Measurements from ENCODE around the gene TAF5.
"Not testable (repeated sequence)": the region's sequence is repeated elsewhere in the genome, so short reads cannot be mapped to it uniquely, and the experiment has no call there.

The TAF5 gene

DNA sequence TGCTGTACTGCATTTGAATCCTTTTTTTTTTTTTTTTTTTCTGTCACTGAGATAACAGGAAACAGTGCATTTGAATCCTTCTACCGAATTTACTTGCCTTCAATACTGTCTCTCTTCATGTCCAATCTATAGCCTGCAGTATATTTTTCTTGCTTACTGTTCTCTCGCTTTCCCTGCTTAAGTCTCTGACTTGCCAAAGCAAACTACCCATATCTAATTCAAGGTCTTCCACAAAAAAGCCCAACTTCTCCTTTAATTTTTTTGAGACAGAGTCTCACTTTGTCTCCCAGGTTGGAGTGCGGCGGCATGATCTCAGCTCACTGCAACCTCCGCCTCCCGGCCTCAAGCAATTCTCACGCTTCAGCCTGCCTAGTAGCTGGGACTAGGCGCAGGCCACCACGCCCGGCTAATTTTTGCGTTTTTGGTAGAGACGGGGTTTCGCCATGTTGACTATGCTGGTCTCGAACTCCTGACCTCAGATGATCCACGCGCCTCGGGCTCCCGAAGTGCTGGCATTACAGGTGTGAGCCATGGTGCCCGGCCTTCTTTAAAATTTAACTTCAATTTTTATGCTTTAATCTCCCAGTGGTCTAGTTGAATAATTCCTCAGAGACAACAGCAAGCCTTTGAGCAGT lies 29.5 kb downstream of the TAF5 start:
- DNase-seq (ENCODE audit: low read depth in 2 of 3, low spot score in 1 of 3) = no peak

GRCh38 chr10:103413564-103413963 lies 45.8 kb downstream of the TAF5 start:
- no peak for DNase-seq (ENCODE audit: low read depth in 2 of 3, low spot score in 1 of 3)

- DNase-seq (ENCODE audit: low read depth in 2 of 3, low spot score in 1 of 3) = no peak
These were observed 47.8 kb downstream of the TAF5 start for GRCh38 chr10:103415581-103415980.

GRCh38 chr10:103416436-103417147 lies 48.8 kb downstream of the TAF5 start:
- peak in 1 of 3 donors; percentile 30 for DNase-seq (ENCODE audit: low read depth in 2 of 3, low spot score in 1 of 3)

DNA sequence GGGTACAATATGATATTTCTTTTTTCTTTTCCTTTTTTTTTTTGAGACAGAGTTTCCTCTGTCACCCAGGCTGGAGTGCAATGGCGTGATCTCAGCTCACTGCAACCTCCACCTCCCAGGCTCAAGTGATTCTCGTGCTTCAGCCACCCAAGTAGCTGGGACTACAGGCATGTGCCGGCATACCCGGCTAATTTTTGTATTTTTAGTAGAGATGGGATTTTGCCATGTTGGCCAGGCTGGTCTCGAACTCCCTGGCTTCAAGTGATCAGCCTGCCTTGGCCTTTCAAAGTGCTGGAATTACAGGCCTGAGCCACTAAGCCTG lies 49.3 kb downstream of the TAF5 start:
- DNase-seq (ENCODE audit: low read depth in 2 of 3, low spot score in 1 of 3) = not testable (repeated sequence)

DNA sequence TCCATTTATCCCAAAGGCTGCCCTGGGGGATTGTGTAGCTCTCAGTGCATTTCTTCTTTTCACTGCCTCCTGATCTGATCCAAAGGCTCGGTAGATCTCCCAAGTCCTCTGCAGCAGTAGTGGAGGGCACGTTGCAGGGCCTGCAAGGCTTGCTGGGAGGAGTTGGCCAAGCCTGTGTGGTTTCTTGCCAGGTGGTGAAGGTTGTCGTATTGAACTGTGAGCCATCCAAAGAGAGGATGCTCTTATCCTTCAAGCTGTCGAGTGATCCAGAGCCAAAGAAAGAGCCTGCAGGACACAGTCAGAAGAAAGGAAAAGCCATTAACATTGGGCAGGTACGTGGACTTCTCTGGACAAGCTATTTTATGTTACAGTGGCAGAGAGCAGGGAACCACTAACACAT lies 49.8 kb downstream of the TAF5 start:
- no peak for DNase-seq (ENCODE audit: low read depth in 2 of 3, low spot score in 1 of 3)

DNA sequence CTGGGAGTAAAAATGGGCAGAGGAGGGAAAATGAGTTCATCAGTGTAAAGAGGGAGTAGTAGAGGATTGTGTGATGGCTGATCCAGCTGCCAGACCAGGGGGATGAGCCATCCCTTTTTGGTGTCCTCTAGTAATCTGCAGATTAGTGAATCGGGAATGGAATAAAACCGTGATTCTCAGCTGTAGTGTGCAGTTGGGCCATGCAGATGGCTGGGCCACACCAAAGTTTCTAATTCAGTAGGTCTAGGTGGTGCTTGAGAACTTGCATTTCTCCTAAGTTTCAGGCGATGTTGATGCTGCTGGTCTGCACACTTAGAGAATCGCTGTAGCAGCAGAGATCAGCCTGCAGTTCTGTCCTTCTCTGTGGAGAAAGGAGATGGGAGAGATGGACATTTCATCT lies 51.3 kb downstream of the TAF5 start:
- DNase-seq (ENCODE audit: low read depth in 2 of 3, low spot score in 1 of 3) = no peak

DNA sequence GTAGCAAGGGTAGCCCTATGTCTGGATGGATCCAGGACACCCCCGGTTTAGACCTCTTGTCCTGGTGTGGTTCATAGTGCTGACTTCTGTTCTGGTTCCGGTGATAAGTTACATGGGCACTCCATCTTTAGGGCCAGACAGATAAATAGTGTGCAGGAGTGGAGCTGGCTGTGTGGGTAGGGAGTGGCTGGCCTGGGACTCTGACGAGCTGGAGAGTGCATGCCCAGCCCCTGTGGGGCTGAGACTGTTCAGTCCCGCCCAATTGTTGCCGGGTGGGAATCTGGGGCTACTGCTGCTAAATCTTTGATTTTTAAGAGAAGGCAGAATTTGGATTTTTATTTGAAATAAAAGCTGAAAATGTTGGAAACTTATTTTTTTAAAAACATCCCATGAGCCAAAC lies 56.0 kb downstream of the TAF5 start:
- DNase-seq (ENCODE audit: low read depth in 2 of 3, low spot score in 1 of 3) = no peak

GRCh38 chr10:103427866-103428265 lies 60.1 kb downstream of the TAF5 start:
- no peak for DNase-seq (ENCODE audit: low read depth in 2 of 3, low spot score in 1 of 3)

DNA sequence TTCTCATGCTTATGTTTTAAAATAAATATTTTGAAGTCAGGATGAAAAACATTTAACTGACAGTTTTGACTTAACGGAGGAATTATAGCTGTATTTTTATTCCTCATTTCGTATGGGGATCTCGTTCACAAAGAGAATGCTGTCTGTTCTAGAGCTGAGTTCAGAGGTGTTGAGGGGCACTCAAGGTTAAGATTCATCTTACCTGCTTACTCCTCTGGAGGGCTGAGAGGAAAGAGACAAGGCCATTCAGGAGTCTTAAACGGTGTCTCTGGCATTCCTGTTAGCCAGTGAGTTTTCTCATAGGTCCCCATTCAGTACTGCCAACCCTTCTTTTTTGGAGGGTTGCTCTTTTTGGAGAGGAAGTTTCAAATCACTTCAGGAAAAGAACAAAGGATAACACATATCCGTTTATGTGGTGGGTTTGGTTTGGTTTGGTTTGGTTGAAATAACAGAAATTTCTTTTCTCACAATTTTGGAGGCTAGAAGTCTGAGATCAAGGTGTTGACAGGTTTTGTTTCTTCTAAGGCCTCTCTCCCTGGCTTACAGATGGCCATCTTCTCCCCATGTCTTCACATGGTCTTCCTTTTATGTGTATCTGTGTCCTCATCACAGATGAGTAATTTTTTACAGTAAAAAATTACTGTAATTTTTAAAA lies 61.3 kb downstream of the TAF5 start:
- DNase-seq (ENCODE audit: low read depth in 2 of 3, low spot score in 1 of 3) = no peak

DNA sequence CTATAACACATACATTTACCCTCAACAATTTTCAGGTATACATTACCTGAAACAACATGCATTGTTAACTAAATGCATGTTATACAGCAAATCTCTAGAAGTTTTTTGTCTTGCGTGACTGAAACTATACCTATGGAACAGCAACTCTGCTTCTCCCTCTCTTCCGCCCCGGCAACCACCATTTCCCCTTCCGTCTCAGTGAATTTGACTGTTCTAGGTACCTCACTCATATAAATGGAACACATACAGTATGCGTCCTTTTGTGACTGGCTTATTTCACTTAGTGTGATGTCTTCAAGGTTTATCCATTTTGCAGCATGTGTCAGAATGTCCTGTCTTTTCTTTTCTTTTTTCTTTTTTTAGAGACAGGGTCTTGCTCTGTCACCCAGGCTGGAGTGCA lies 61.9 kb downstream of the TAF5 start:
- no peak for DNase-seq (ENCODE audit: low read depth in 2 of 3, low spot score in 1 of 3)

DNA sequence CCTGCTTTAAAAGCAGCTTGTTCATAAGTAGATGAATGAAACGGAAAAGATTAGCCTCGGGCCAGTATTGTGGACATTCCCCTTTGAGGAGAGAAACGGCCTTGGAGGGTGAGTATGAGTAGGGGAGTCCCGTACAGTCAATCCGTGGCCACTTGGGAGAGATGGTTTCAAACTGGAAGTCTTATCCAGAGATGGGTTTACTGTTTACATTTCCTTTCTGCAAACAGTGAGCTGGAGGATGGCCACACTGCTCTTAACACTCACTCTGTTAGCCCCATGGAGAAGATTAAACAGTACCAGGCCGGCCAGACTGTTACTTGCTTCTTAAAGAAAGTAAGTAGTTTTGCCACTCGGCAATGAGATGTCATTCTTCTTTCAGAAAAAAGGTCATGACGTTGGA lies 64.1 kb downstream of the TAF5 start:
- DNase-seq (ENCODE audit: low read depth in 2 of 3, low spot score in 1 of 3) = no peak

DNA sequence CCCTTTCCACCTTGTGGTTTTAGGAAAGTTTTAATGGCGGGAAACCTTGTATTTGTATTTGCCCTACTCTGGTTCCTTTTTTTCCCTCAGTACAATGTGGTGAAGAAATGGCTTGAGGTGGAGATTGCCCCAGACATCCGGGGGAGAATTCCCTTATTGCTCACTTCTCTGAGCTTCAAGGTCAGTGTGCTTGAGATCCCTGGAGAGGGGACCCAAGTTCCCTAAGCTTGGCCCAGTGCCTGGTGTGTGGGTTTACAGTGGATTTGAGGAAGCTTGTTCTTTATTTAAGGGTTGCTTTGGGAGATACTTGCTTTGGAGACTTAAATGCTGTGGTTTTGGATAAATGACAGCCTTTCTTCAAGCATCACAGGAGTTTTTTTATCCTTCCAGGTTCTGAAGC lies 66.1 kb downstream of the TAF5 start:
- no peak for DNase-seq (ENCODE audit: low read depth in 2 of 3, low spot score in 1 of 3)

Measured in stimulated activated CD4-positive, alpha-beta T cell treated with anti-CD3 and anti-CD28 coated beads, Interleukin-12 subunit alpha, Interleukin-12 subunit beta, amount 100 ng/mL, for 48 hours (primary cell).